NCI-H128 (cell line): ENCODE results near the gene ACOX2.
A peak's percentile ranks its signal among the peaks of the same experiment; 100 is the strongest.

Experiments used
- DNase-seq: peaks from one replicate; lab custom pipeline; 2025; ENCODE audit not compliant: unreplicated experiment; lab: John Stamatoyannopoulos, UW

Gene ACOX2

DNA sequence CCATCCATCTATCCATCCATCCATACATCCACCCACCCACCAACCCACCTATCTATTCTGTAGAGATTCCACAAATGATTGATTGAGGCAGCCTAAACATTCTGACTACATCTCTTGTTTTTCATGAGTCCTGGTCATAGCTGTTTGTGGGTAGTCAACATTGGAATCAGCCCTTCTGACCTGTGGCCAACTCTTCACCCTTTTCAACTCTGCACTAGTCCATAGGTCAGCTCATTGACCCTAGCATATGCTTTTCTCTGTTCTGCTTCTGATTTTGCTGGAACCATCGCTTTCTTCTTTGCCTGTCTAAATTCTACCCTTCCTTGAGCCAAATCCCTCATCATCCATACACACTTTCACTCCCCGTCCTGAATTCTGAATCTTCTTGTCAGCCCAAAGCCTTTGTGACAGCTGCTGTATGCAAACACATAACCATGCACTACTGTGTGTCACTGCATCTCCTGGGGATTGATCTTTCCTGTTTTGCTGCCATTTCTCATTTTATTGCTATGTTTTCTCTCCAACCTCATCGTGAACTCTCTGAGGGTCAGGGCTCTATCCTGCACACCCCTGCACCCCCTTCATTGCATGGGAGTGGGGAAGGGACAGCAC is 61.9 kb downstream of the ACOX2 start:
- DNase-seq: no peak

DNA sequence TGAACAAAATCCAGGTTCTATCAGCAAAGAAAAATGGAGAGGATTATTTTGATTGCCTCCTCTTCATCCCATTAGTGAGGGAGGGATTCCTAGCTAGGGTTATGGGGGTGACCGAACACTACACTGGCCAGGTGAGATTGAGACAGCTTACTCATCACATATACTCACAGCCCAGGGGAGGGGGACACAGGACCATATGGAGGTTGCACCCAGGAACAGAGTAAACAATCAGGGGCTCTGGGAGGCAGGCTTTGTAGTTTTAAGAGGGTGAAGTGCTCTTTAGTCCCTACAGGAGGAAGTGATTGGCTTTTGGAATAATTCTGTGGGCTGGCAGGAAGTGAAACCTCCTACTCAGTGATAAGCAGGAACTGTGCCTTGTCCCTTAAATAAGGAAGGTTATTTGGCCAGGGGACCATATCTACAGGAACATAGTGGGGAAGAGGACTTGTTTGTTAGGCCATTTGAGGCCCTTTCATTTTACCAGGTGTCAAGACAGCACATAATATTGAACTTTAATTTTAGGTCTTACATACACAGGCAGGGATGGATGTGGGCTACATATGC is 62.6 kb downstream of the ACOX2 start:
- DNase-seq: no peak

DNA sequence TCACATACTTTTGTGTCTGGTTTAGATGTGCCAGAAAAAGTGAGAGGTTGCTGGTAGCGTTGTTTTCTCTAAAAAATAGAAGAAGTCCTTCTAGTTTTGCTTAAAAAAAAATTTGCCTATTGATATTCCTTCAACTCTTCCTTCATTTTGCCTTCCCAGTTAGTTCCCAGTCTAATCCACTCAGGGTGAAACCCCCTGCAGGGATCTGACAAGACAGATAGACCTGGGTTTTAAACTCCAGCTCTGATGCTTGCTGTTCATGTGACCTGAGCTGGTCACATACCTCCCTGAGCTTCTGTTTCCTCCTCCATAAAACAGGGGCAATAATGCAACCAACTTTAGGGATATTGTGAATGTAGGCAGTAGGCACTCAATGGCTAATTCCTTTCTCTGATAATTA is 63.7 kb downstream of the ACOX2 start:
- DNase-seq: no peak

DNA sequence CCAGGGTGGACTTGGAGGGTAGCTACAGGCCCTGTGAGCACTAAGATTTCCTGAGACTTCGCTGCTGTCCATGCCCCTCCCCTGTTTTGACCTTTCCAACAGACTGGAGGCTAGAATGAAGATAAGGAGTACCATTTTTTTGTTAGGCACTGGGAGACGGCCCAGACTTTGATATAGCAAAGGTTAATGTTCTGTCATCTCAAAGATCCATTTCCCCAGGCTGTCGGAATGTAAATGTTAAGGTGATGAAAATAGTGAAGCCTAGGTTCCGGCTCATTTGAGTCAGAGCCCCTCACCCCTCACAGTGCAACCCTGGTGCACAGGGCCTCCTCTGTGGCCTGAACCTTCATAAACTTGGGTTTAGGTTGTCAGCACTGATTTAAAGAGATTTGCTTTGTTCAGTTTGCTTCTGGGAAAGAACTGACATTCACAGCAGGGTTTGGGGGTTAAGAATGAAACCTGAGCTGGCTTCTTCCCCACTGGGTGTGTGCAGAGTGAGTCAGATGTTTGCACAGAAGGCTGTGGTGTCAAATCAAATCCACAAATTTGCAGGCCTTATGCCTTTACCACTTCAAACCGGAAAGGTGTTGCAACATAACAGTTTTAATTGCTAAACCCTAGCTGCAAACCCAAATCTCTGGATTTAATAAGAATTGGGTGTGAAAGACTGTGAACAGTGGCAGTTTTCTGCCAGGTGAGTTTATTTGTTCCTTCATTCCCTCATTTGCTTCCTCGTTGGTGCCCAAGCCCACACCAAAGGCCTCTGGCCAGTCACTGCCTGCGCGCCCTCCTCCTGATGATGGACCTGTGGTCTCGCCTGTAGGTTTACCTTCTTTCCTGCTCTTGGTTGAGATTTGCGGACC is 65.7 kb downstream of the ACOX2 start:
- DNase-seq: peak; percentile 56

DNA sequence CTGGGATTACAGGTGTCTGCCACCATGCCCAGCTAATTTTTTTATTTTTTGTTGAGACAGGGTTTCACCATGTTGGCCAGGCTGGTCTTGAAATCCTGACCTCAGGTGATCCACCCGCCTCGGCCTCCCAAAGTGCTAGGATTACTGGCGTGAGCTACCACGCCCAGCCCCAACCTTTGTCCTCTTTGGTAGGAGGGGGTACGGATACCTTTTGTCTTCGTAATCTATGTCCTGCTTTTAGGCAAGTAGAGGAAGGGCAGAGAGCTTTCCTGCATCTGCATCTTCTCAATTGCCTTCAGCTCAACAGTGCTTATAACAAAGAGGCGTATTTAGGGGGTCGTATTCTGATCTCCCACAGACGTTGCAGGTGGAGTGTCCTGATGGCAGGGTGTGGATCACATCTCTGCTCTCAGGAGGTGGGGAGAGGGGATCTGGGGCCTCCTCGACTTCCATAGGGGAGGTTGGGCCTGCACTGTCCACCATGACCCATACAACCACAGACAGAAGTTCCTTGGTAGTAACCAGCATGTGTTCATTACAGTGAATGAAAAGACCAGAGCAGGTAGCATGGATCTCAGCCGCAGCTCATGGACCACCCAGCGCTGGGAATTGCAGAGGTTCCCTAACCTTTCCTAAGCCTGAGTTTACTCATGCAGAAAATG is 66.5 kb downstream of the ACOX2 start:
- no peak for DNase-seq

DNA sequence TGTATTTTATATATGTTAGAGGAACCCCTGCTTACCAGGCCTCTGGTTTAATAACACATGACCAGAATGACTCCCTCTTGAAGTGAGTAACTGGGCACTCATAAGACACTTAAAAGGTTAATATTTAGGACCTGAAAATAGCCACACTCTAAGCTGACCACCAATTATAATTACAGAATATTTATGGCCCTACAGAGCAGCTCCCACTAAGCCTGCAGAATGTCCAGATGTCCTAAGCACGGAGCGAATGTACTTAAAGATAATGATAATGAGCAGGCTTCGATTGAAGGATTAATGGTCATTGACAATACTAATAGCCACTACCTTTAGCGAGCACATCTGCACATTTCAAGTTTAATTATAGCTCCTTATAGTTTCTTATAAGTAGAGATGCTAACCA is 67.9 kb downstream of the ACOX2 start:
- no peak for DNase-seq

DNA sequence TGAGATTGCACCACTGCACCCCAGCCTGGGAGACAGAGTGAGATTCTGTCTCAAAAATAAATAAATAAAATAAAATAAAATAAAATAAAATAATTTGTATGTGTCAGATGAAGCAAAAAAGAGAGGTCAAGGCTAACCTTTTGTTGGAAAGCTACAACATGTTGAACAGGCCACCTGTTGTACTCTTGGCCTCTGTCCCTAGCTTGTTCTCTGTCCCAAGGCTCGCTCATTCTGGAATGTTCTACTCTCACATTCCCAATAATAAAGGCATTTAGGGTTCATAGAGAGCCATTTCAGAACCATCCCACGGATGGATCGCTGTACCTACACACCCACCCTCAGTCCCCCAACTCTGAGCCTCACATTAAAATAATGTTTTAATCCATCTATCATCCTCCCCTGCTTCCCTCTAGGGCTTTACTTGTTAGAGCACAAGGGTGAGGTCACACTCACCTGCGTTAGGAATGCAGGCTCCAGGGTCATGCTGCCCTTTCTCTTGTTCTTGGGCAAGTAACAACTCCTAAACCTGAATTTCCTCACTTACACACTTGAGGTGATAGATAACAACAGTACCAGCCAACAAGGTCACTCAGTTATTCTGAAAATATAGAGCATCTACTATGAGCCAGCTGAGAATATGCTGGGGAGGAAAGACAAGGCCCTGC is 70.0 kb downstream of the ACOX2 start:
- no peak for DNase-seq

DNA sequence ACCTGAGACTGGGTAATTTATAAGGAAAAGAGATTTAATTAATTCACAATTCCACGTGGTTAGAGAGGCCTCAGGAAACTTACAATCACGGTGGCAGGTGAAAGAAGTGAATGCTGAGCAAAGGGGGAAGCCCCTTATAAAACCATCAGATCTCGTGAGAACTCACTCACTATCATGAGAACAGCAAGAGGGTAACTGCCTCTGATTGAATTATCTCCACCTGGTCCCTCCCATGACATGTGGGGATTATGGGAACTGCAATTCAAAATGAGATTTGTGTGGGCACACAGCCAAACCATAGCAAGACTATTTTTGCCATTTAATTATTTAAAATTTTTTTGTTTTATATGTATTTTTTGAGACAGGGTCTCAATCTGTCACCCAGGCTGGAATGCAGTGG is 72.1 kb downstream of the ACOX2 start:
- no peak for DNase-seq

DNA sequence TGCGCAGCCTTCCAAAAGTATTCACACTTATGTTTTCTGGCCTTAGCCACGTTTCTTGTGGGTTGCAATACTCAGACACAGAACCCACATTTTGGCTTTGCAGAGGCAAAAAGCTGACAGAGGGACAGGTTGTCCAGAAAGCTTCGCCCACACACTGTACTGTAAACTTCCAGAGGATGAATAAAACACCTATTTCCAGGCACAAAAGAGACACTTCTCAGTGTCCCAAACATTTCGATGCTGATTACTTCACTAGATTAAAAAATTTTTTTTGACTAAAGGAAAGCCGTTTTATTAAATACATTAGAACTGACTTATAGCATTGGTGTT is 73.1 kb downstream of the ACOX2 start:
- no peak for DNase-seq

DNA sequence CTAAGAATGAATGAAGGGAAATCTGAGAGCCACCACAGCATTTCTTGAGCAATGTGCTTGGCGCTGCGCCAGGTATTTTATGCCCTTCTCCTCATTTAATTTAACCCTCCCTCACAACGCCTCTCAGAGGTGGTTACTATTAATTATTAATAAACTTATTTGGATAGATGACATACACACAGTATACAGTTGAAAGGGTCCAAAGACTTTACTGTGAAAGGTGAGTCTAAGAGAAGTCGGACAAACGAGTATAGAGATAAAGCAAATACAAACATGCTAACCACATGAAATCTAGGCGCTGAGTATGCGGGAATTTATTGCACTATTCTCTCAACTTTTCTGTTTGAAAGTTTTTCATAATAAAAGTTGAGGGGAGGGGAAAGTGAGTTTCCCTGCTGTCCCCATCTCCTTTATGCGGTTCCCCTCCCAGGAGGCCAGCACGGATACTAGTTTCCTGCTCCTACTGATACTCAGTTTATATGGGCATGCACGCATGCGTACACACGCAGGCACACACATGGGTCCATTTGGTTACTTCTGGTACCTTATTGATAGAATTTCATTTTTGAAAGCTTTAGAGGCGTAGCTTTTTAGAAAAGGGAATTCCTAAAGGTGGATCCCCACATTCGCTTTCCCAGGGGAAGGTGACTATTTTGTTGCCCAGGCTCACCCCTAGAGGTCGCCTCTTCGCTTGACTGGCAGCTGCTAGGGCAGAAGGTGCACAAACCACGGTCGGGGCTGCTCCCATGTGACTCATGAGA is 73.6 kb downstream of the ACOX2 start:
- peak; percentile 8 for DNase-seq

DNA sequence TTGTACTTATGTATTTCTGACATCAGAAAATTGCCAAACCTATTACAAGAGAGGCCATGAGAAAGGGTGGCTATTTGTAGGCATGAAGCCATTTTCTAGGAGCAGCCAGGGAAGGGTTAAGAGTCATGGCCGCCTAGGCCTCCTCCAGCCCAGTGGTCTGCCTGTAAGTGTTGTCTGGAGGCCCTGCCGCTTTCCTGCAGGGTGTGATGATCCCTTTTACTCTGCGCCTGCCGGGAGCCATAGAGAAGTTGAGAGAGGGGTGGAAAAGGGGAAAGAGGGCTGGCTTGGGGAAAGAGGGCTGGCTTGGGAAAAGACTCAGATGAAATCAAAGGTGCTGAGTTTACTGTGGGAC is 74.2 kb downstream of the ACOX2 start:
- no peak for DNase-seq

DNA sequence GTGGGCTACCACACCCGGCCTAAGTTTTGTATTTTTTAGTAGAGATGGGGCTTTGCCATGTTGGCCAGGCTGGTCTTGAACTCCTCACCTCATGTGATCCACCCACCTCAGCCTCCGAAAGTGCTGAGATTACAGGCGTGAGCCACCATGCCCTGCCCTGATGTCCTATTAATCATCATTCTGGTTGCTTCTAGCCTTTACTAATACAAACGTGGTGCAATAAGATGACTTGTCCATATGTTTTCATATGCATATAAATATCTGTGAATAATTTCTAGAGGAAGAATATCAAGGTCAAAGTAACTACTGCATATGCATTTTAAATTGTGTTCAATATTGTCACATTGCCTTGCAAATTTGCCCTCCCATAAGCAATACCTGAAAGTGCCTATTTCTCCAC is 77.8 kb downstream of the ACOX2 start:
- DNase-seq: no peak
